Natural killer cell (primary cell): Measurements from ENCODE around the gene KLRF2. TPM values are rescaled to one million over a fixed set of nuclear protein-coding genes. Genes with fewer than 3 reads are reported as not detected.

Source experiments
- ATAC-seq, 3 donors: fragments of 150-1000 bp in 2 of 3; fragments of 200-7000 bp in 1 of 3; cut with Tn5 transposase; 1 replicate in 1 of 3; 2 replicates in 2 of 3; pipeline ENCODE4 v1.10.0; 2021; ENCODE audit warnings: mild to moderate bottlenecking in 2 of 3, moderate library complexity in 2 of 3
- DNase-seq, 2 donors: peaks; one replicate each; pipeline versions ENCODE4 v3.0.0 to v3.0.0-alpha.2; 2013 to 2021; ENCODE audit warnings: mixed read lengths in 1 of 2
- H3K27ac ChIP-seq: one replicate; pipeline ENCODE4 v1.5.1; 2013; ENCODE audit warnings: mild to moderate bottlenecking, low read length
- H3K27me3 ChIP-seq: one replicate; pipeline ENCODE4 v1.6.1; 2013; ENCODE audit warnings: low read length; ENCODE audit not compliant: control insufficient read depth, insufficient read depth
- H3K36me3 ChIP-seq: one replicate; pipeline ENCODE4 v1.6.1; 2013; ENCODE audit warnings: low read length; ENCODE audit not compliant: control insufficient read depth, insufficient read depth
- H3K4me1 ChIP-seq: one replicate; pipeline ENCODE4 v1.6.1; 2013; ENCODE audit warnings: low read length; ENCODE audit not compliant: control insufficient read depth, insufficient read depth
- H3K4me3 ChIP-seq: one replicate; pipeline ENCODE4 v1.5.1; 2013; ENCODE audit warnings: low read length
- H3K9me3 ChIP-seq: one replicate; pipeline ENCODE4 v1.6.1; 2013; ENCODE audit warnings: low read length; ENCODE audit not compliant: control insufficient read depth, insufficient read depth
- H3K27ac Mint-ChIP-seq, 2 donors: one replicate each; pipeline ENCODE4 v1.8.0; 2022; ENCODE audit warnings: mild to moderate bottlenecking in 2 of 2, mixed read lengths in 2 of 2, moderate library complexity in 1 of 2
- H3K27me3 Mint-ChIP-seq, 2 donors: one replicate each; pipeline ENCODE4 v1.8.0; 2022; ENCODE audit warnings: low read depth in 2 of 2, mixed read lengths in 2 of 2
- H3K36me3 Mint-ChIP-seq: one replicate; pipeline ENCODE4 v1.8.0; 2022; ENCODE audit warnings: mixed read lengths
- H3K4me1 Mint-ChIP-seq, 2 donors: one replicate each; pipeline ENCODE4 v1.8.0; 2022; ENCODE audit warnings: mixed read lengths in 2 of 2
- H3K4me3 Mint-ChIP-seq: one replicate; pipeline ENCODE4 v1.8.0; 2022; ENCODE audit warnings: mild to moderate bottlenecking, moderate library complexity, mixed read lengths
- H3K9me3 Mint-ChIP-seq, 2 donors: one replicate each; pipeline ENCODE4 v1.8.0; 2022; ENCODE audit warnings: mixed read lengths in 2 of 2
- WGBS: methylation state at CpG from one replicate; pipeline ENCODE4 v1.1.7; 2013; ENCODE audit warnings: missing lambda C conversion rate; ENCODE audit not compliant: insufficient coverage; 5-methylcytosine and 5-hydroxymethylcytosine counted together
- intact Hi-C: fragments of 100-400 bp; cut with micrococcal nuclease; formaldehyde crosslinking; loops from one replicate; pipeline ENCODE4 v1.14.2; 2022
- total RNA-seq, 4 donors: library from RNA; stranded (reverse); fragments of 120-200 nt in 1 of 4; gene quantifications; one replicate each; pipeline versions ENCODE4 v1.2.3 to v1.2.4, GENCODE V29; 2013 to 2022
- TF ChIP-seq, protein P1 (sequence below): fragments of 200-600 bp; IDR thresholded peaks from one replicate; pipeline ENCODE4 v1.8.0; 2022; ENCODE audit warnings: antibody characterized with exemption

Gene KLRF2
- total RNA-seq, 3 donors from 2014 or later (not counting 1 experiment from before 2014, with no cell fraction given), result not detected

DNA sequence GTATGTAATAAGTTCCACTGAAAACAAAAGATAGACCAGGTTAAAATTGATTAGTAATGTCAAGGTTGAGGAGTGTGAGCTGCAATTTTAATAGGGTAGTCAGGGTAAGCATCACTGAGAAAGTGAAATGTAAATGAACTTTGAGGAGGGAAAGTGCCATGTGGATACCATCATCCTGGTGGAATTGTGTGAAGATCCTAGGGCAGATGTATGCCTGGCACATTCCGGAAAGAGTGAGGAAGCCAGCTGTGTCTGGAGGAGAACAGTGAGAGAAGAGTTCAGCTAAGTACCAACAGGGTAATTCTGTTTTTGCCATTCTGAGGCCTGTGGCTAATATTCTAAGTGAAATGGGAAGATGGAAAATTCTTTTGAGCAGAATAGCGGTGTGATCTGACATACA is 53.7 kb downstream of the KLRF2 start:
- Histone ChIP-seq H3K4me3 (no peak overlapping the region), H3K27me3 (no peaks in the 10 kb centered on the region), H3K9me3 (no peaks in the 10 kb centered on the region), H3K4me1 (no peaks in the 10 kb centered on the region), H3K36me3 (no peaks in the 10 kb centered on the region), H3K27ac (no peak overlapping the region)
- no peaks in the 10 kb centered on the region for H3K4me1 Mint-ChIP-seq
- DNase-seq, result no peak
- no peak overlapping the region for H3K27ac Mint-ChIP-seq
- H3K27me3 Mint-ChIP-seq, result peaks cover 9 to 11% of the 10 kb centered on the region in 2 donors
- no peaks in the 10 kb centered on the region for H3K9me3 Mint-ChIP-seq
- H3K36me3 Mint-ChIP-seq, result no peaks in the 10 kb centered on the region
- no peak for ATAC-seq
- TF ChIP-seq, protein P1, sequence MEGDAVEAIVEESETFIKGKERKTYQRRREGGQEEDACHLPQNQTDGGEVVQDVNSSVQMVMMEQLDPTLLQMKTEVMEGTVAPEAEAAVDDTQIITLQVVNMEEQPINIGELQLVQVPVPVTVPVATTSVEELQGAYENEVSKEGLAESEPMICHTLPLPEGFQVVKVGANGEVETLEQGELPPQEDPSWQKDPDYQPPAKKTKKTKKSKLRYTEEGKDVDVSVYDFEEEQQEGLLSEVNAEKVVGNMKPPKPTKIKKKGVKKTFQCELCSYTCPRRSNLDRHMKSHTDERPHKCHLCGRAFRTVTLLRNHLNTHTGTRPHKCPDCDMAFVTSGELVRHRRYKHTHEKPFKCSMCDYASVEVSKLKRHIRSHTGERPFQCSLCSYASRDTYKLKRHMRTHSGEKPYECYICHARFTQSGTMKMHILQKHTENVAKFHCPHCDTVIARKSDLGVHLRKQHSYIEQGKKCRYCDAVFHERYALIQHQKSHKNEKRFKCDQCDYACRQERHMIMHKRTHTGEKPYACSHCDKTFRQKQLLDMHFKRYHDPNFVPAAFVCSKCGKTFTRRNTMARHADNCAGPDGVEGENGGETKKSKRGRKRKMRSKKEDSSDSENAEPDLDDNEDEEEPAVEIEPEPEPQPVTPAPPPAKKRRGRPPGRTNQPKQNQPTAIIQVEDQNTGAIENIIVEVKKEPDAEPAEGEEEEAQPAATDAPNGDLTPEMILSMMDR, result no peak
- 88% methylated on average over 1 of the region's 2 CpGs for WGBS
- H3K4me3 Mint-ChIP-seq, result no peak overlapping the region
- intact Hi-C loops, result no loop called here

DNA sequence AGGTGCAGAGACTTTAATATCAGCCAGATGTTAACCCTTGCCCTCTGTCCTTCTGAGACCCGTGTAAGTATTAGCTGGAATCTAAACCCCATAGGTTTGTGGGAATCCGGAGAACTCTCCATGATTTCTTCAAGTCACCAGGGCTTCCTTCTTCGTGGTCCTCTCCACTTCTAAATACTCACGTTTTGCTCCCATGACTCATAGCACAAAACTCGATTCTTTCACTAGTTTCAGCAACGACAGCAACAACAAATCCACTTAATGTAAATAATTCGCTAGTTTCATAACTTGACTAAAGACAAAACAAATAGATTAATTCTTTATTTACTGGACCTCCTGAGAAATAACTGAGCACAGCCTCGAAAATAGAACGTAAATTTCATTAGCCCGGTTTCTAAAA is 55.3 kb downstream of the KLRF2 start:
- no peaks in the 10 kb centered on the region for H3K9me3 ChIP-seq
- H3K27me3 ChIP-seq, result no peaks in the 10 kb centered on the region
- no peak overlapping the region for H3K4me3 ChIP-seq
- no peak overlapping the region for H3K27ac ChIP-seq
- intact Hi-C loops, result no loop called here
- TF ChIP-seq, protein P1, result no peak
- DNase-seq (no peak), ATAC-seq (no peak)
- H3K36me3 Mint-ChIP-seq, result no peaks in the 10 kb centered on the region
- no peak overlapping the region for H3K4me3 Mint-ChIP-seq
- WGBS, result 77% methylated on average over 7 of the region's 10 CpGs
- H3K9me3 Mint-ChIP-seq, result no peaks in the 10 kb centered on the region
- no peaks in the 10 kb centered on the region for H3K36me3 ChIP-seq
- no peak overlapping the region for H3K27ac Mint-ChIP-seq
- H3K4me1 ChIP-seq, result no peaks in the 10 kb centered on the region
- H3K4me1 Mint-ChIP-seq, result peaks cover 0 to 5% of the 10 kb centered on the region in 2 donors
- peaks cover 0 to 4% of the 10 kb centered on the region in 2 donors for H3K27me3 Mint-ChIP-seq

- Histone ChIP-seq H3K4me1 (no peaks in the 10 kb centered on the region), H3K4me3 (no peak overlapping the region), H3K27me3 (no peaks in the 10 kb centered on the region), H3K27ac (no peak overlapping the region), H3K9me3 (no peaks in the 10 kb centered on the region), H3K36me3 (no peaks in the 10 kb centered on the region)
- Mint-ChIP-seq H3K9me3 (no peaks in the 10 kb centered on the region), H3K4me3 (no peak overlapping the region), H3K27ac (no peak overlapping the region), H3K27me3 (no peaks in the 10 kb centered on the region), H3K36me3 (no peaks in the 10 kb centered on the region), H3K4me1 (peaks cover 7 to 11% of the 10 kb centered on the region in 2 donors)
- intact Hi-C loops, result loop anchor here (5.0 to 10.0 kb wide), 2 partner anchors 204 to 252 kb away; no protein-coding TSS in a partner anchor
- TF ChIP-seq, protein P1, result peak; percentile 53
- ATAC-seq (peak in 1 of 3 donors; percentile 45), DNase-seq (peak in 1 of 2 donors; percentile 55)
- no CpG with 5 or more reads among the region's 2 CpGs for WGBS
Measured at GRCh38 chr12:9940375-9940774, 59.1 kb downstream of the KLRF2 start.

- Histone ChIP-seq H3K4me3 (no peak overlapping the region), H3K9me3 (no peaks in the 10 kb centered on the region), H3K4me1 (no peaks in the 10 kb centered on the region), H3K27me3 (no peaks in the 10 kb centered on the region), H3K36me3 (no peaks in the 10 kb centered on the region), H3K27ac (no peak overlapping the region)
- Mint-ChIP-seq H3K36me3 (no peaks in the 10 kb centered on the region), H3K4me1 (peaks cover 7 to 11% of the 10 kb centered on the region in 2 donors), H3K27ac (no peak overlapping the region), H3K27me3 (no peaks in the 10 kb centered on the region), H3K9me3 (no peaks in the 10 kb centered on the region), H3K4me3 (no peak overlapping the region)
- TF ChIP-seq, protein P1, result no peak
- WGBS, result 100% methylated on average over 1 of the region's 1 CpG
- intact Hi-C loops, result loop anchor here (5.0 to 10.0 kb wide), 2 partner anchors 203 to 250 kb away; no protein-coding TSS in a partner anchor
- DNase-seq, result no peak
- ATAC-seq, result no peak
Measured at GRCh38 chr12:9941838-9942237, 60.5 kb downstream of the KLRF2 start.
